Peyer's patch (tissue), 4 donors: ENCODE results near the gene DOCK7. TPM values are rescaled to one million over a fixed set of nuclear protein-coding genes. Genes with fewer than 3 reads are reported as not detected.
A peak's percentile ranks its signal among the peaks of the same experiment; 100 is the strongest.
"Not testable (repeated sequence)": the region's sequence is repeated elsewhere in the genome, so short reads cannot be mapped to it uniquely, and the experiment has no call there.

Experiments used
- DNase-seq, 3 donors: peaks; one replicate each; pipeline ENCODE4 v3.0.0-alpha.2; 2017 to 2019
- H3K27ac ChIP-seq, 4 donors: fragments of 200-600 bp; sonication (generic); one replicate each; pipeline ENCODE4 v1.5.1; 2016 to 2019
- H3K27me3 ChIP-seq, 2 donors: fragments of 200-600 bp; sonication (generic); one replicate each; pipeline ENCODE4 v1.5.1; 2019
- H3K36me3 ChIP-seq, 3 donors: fragments of 200-600 bp; sonication (generic); one replicate each; pipeline ENCODE4 v1.5.1; 2016 to 2019
- H3K4me1 ChIP-seq, 4 donors: fragments of 200-600 bp; sonication (generic); one replicate each; pipeline ENCODE4 v1.5.1; 2016 to 2019
- H3K4me3 ChIP-seq, 4 donors: fragments of 200-600 bp; sonication (generic); 1 replicate in 3 of 4; 2 replicates in 1 of 4; pipeline ENCODE4 v1.5.1; 2016 to 2019; ENCODE audit warnings: mild to moderate bottlenecking in 1 of 4
- H3K9me3 ChIP-seq, 4 donors: fragments of 200-600 bp; sonication (generic); one replicate each; pipeline ENCODE4 v1.5.1; 2016 to 2019; ENCODE audit warnings: mild to moderate bottlenecking in 1 of 4
- CTCF ChIP-seq, 6 experiments: fragments of 450-650 bp in 4 of 6; fragments of 200-600 bp in 2 of 6; sonication (generic) in 1 of 6; IDR thresholded peaks; one replicate each; pipeline ENCODE4 v1.5.1; 2017 to 2019; ENCODE audit warnings: antibody characterized with exemption in 6 of 6, mild to moderate bottlenecking in 3 of 6, moderate library complexity in 1 of 6
- POLR2A ChIP-seq, 2 donors: fragments of 450-650 bp; IDR thresholded peaks; one replicate each; pipeline ENCODE4 v1.5.1; 2017; ENCODE audit warnings: antibody characterized with exemption in 2 of 2, mild to moderate bottlenecking in 2 of 2, moderate library complexity in 2 of 2
- total RNA-seq, 4 donors: library from RNA; depleted of rRNA; stranded (reverse); fragments of >200 nt; gene quantifications; one replicate each; pipeline ENCODE4 v1.1.0, GENCODE V29; 2016

The DOCK7 gene
- total RNA-seq, 4 donors from 2014 or later, result 33.4 to 52.0 (median 46.8) TPM

GRCh38 chr1:62539028-62539447, 149.1 kb downstream of the DOCK7 start:
- no peaks in the 10 kb centered on the region for H3K27me3 ChIP-seq
- DNase-seq, result no peak
- no peak overlapping the region for H3K4me3 ChIP-seq
- no peaks in the 10 kb centered on the region for H3K9me3 ChIP-seq
- H3K4me1 ChIP-seq, result no peaks in the 10 kb centered on the region
- TF ChIP-seq POLR2A (IDR thresholded peaks at IDR 0.05) (no peak), CTCF (IDR thresholded peaks at IDR 0.05) (no peak)
- H3K27ac ChIP-seq, result no peak overlapping the region
- H3K36me3 ChIP-seq, result peaks cover 0 to 52% (median 0%) of the 10 kb centered on the region in 3 donors

GRCh38 chr1:62536865-62537264, 151.3 kb downstream of the DOCK7 start:
- TF ChIP-seq POLR2A (IDR thresholded peaks at IDR 0.05) (no peak), CTCF (IDR thresholded peaks at IDR 0.05) (no peak)
- Histone ChIP-seq H3K27me3 (no peaks in the 10 kb centered on the region), H3K4me1 (no peaks in the 10 kb centered on the region), H3K9me3 (no peaks in the 10 kb centered on the region), H3K27ac (no peak overlapping the region), H3K36me3 (peaks cover 0 to 46% (median 0%) of the 10 kb centered on the region in 3 donors), H3K4me3 (no peak overlapping the region)
- no peak for DNase-seq

DNA sequence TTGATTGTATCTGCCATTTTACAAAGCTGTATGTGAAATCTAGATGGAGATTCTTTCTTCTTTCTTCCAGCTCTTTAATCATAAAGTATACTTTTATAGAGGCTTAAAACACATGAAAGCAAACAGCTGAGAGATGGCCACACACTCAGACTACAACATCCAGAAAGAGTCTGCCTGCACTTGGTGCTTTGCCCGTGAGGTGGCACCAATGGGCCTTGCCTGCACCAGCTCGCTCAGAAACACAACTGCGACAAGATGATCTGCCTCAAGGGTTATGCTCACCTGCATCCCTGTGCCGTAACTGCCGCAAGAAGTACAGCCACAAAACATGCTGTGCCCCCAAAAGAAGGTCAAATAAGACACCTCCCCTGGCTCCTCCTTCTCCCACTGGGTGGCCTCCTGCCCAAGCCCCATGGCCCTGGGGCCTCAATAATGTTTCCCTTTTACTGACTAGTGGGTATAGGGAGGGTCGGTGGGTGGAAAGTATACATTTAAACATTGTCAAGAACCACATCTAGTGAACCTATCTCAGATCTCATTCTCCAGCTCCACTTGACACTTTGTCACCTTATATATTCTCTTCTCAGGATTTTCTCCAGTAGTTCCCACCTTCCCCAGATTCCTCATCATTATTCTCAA, 157.6 kb downstream of the DOCK7 start:
- TF ChIP-seq POLR2A (IDR thresholded peaks at IDR 0.05) (no peak), CTCF (IDR thresholded peaks at IDR 0.05) (peak in 4 of 6 experiments; percentile 33 to 53 (median 52))
- no peak overlapping the region for H3K27ac ChIP-seq
- peak in 2 of 3 donors; percentile 62 to 64 for DNase-seq
- no peak overlapping the region for H3K4me3 ChIP-seq
- H3K9me3 ChIP-seq, result no peaks in the 10 kb centered on the region
- no peaks in the 10 kb centered on the region for H3K4me1 ChIP-seq
- H3K27me3 ChIP-seq, result no peaks in the 10 kb centered on the region
- H3K36me3 ChIP-seq, result peaks cover 0 to 13% (median 0%) of the 10 kb centered on the region in 3 donors

DNA sequence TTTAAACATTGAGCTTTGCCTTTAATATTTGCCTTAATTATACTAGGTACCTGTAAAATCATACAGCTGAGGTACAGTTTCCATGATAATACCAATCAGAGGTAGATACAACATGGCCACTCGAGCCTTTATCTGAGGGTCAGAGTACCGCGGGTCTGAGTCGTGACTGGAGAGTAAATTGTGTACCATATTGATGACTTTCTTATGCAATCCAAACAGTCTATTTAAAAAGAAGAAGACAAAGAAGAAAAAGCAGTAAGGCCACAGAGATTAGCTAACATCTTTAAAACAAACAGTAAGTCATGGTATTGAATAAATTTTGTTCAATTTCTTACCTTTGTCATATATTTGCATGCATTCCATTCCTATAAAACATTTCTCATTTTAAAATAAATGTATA, 159.0 kb downstream of the DOCK7 start:
- no peaks in the 10 kb centered on the region for H3K27me3 ChIP-seq
- no peaks in the 10 kb centered on the region for H3K9me3 ChIP-seq
- no peak overlapping the region for H3K4me3 ChIP-seq
- no peaks in the 10 kb centered on the region for H3K4me1 ChIP-seq
- peaks cover 0 to 5% (median 0%) of the 10 kb centered on the region in 3 donors for H3K36me3 ChIP-seq
- H3K27ac ChIP-seq, result no peak overlapping the region
- TF ChIP-seq CTCF (IDR thresholded peaks at IDR 0.05) (no peak), POLR2A (IDR thresholded peaks at IDR 0.05) (no peak)
- no peak for DNase-seq

GRCh38 chr1:62528015-62528414, 160.2 kb downstream of the DOCK7 start:
- DNase-seq, result peak in 1 of 3 donors; percentile 55
- Histone ChIP-seq H3K27ac (no peak overlapping the region), H3K4me3 (no peak overlapping the region), H3K9me3 (no peaks in the 10 kb centered on the region), H3K27me3 (no peaks in the 10 kb centered on the region), H3K36me3 (no peaks in the 10 kb centered on the region), H3K4me1 (no peaks in the 10 kb centered on the region)
- TF ChIP-seq CTCF (IDR thresholded peaks at IDR 0.05) (no peak), POLR2A (IDR thresholded peaks at IDR 0.05) (no peak)

DNA sequence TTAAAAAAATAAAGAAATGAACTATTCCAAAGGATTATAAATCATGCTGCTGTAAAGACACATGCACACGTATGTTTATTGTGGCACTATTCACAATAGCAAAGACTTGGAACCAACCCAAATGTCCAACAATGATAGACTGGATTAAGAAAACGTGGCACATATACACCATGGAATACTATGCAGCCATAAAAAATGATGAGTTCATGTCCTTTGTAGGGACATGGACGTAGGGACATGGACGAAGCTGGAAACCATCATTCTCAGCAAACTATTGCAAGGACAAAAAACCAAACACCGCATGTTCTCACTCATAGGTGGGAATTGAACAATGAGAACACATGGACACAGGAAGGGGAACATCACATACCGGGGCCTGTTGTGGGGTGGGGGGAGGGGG, 160.8 kb downstream of the DOCK7 start:
- not testable (repeated sequence) for DNase-seq, H3K9me3 ChIP-seq, H3K27ac ChIP-seq, H3K4me3 ChIP-seq, H3K36me3 ChIP-seq, H3K4me1 ChIP-seq, H3K27me3 ChIP-seq
